LNCaP clone FGC (cell line): ENCODE measurements around the gene FA2H.

ENCODE experiments used
- DNase-seq: peaks from one replicate; pipeline ENCODE4 v3.0.0-alpha.2; 2011; ENCODE audit warnings: low read depth
- H3K4me3 ChIP-seq: 2 replicates; pipeline ENCODE4 v1.5.1; 2011; ENCODE audit warnings: mild to moderate bottlenecking, low read depth, low read length, control low read depth
- CTCF ChIP-seq: IDR thresholded peaks from 2 replicates; pipeline ENCODE4 v1.5.1; 2012; ENCODE audit warnings: mild to moderate bottlenecking; ENCODE audit not compliant: control insufficient read depth, insufficient read depth; ENCODE audit errors: extremely low read depth

FA2H gene

GRCh38 chr16:74751658-74752057, 23.0 kb downstream of the FA2H start:
- H3K4me3 ChIP-seq, result no peak overlapping the region
- DNase-seq, result no peak
- TF ChIP-seq CTCF, result no peak

DNA sequence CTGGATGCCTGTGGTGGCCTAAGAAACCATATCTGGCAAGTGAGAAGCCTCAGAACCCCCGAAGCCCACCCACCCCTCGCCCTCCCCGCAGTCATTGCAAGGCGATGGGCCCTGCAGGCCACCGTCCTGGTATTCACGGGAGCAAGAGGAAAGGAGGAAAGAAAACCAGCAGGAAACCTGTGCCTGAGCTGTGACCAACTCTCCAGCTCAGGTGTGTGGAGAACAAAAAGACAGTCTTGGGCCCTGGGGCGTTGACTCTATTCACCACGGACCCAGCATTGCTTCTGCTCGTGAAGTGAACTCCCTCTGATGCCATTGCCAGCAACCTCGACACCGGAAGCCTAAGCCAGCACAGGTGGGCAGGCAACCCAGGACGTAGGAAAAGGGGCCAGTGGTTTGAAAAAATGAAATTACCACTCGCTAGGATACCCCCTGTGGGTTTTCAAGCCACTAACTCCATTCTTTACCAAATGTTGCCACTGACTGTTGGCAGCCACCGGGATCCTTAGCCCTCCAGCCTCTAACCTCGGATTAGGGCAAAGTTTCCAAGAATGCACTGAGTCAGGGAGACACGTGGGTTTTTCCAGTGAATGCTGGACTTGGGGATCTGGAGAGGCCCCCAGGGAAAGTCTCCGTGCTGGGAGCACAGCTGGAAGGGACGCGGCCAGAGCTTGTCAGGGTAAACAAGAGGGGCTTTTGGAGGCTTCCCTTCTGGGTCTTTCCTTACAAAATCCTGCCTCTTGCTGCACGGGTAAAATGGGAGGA, 25.1 kb downstream of the FA2H start:
- no peak for TF ChIP-seq CTCF
- no peak for DNase-seq
- H3K4me3 ChIP-seq, result no peak overlapping the region

GRCh38 chr16:74748616-74749026, 26.0 kb downstream of the FA2H start:
- no peak for TF ChIP-seq CTCF
- H3K4me3 ChIP-seq, result no peak overlapping the region
- DNase-seq, result no peak

DNA sequence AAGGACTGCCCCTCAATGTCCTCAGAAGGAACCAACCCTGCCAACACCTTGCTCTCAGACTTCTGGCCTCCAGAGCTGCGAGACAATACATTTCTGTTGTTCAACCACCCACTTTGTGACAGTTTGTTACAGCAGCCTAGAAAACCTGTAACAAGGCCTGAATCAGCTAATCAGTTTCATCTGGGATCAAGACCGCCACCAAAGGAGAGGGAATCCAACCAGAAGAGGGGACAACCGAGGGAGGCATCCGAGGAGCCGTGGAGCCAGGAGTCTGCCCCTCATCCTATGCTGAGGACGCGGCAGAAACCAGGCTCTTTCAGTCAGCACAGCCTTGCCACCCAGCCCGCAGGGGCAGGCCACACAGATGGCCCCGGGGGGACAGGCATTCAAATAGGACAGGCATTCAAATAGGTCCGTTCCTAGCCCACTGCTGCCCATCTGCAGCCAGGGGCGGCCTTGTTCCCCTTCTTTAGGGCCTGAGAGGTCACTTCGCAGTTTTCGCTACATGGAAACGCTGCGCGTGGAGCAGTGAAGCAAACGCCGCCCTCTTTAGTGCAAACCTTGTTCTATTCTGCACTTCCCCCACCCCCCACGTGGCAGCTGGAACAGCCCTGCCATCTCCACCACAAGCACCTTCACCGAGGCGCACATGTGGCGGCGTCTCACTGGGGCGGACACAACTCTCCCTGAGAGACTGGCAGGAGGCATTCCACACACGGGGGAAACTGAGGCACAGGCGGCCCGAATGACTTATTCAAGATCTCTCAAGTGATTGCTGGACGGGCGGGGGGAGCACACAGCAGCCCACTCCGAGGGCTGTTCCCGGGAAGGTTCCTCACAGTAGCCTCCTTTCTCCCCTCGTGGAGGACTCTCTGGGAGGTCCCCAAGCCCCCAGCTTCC, 26.7 kb downstream of the FA2H start:
- no peak for DNase-seq
- no peak overlapping the region for H3K4me3 ChIP-seq
- TF ChIP-seq CTCF, result no peak

- TF ChIP-seq CTCF, result no peak
- H3K4me3 ChIP-seq, result no peak overlapping the region
- no peak for DNase-seq
Observed at GRCh38 chr16:74745926-74746325, 28.7 kb downstream of the FA2H start.

GRCh38 chr16:74745109-74745615, 29.5 kb downstream of the FA2H start:
- no peak overlapping the region for H3K4me3 ChIP-seq
- DNase-seq, result no peak
- TF ChIP-seq CTCF, result no peak
